NCI-H146 treated with DMSO at 0.1 percent for 48 hours (cell line): ENCODE data around the gene ARL15.

Source experiments
- DNase-seq: peaks from one replicate; lab custom pipeline; 2025; ENCODE audit not compliant: unreplicated experiment; lab: John Stamatoyannopoulos, UW

Gene ARL15

DNA sequence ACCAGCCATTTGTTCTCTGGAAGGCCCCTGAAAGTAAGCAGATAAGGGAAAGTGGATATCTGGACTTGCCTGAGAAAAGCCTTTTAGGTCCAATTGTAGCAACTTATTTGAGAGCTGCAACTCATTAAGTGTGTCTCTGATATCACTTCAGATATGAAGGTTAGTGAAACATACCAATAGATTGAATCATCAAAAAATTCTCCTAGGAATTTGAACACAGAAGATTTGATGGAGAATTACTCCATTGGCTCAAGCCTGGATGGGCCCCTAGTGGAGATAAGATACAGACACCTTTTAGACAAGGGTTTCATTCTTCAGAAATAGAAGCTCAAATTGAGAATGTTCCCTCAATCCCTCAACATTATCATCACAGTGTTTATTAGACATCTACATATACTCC lies 393.3 kb downstream of the ARL15 start:
- DNase-seq = no peak

DNA sequence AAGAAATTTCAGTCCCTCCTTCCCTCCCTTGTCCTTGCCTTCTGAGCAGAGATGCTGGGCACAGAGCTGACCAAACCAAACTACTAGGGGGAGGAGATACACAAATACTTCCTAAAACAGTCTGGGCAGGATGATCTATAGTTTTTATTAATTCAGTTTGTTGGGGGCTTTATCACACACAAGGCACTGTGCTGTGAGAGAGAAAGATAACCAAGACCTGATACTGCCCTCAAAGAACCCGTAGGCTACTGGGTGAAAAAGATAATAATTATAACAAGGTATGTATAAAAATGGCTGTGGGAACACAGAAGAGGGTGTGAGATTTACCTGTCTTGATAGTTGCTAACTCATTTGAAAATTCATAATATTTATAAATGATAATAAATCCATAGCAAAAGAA lies 395.3 kb downstream of the ARL15 start:
- no peak for DNase-seq

DNA sequence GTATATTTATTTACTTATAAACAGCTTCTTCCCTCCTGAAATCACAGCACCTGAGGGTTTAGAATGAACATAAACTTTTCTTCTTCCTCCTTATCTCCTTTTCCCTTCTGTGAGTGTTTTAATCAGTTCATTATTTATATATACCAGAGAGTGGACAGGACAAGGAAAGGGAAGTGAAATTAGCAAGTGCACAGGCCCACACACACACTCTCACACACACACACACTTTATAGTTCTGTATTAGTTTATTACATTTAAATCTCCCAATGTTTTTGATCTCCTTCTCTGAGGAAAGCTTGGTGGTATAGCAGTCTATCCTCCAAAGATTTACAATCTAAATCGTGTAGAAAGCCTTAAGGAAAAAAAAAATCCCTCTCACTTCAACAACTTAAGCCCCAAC lies 396.4 kb downstream of the ARL15 start:
- no peak for DNase-seq

DNA sequence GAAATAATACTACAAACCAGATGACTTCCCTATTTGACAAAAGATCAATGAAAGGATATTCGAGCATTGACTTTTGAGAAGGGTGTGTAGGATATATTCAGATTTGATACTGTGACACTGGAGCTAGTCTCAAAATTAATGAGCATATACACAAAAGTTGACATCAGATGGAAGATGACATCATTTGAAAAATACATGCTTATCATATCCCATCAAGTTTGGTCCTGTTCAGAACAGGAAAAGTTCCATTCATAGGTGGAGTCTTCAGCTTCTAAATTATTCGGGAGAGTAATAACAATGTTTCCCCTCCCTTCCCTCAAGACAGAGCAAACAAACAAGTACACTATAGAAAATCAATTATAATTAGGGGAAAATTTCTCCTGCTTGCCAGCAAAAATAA lies 401.6 kb downstream of the ARL15 start:
- no peak for DNase-seq

DNA sequence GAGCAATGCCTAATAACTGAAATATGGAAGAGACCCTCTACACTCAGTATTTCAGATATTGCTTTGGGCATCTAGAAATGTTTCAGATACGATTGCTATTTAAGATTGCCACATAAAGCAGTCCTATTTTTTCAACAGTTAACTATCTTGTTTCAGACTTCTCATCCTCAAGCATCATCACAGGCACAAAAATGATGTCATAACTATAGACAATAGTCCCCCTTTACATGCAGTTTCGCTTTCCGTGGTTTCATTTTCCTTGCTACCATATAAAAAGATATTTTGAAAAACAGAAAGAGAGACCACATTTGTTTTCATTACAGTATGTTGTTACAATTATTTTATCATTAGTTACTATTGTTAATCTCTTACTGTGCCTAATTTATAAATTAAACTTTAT lies 402.5 kb downstream of the ARL15 start:
- DNase-seq = no peak

DNA sequence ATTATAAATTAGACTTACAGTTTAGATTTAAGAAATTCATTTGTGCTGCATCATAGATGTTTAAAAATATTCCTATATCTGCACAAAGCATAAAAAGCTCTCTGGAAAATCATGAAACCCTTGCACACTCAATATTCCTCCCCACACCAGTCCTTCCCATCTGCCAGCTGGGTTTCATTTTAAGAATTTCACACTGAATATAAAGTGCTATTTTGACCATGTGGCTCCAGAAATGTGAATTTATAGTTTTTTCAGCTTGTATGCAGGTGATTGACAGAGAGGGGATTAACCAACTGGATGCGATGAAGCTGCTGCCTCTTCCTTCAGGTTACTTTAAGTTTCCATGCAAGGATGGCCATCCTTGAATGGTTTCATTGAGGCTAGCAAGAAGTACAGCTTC lies 403.6 kb downstream of the ARL15 start:
- DNase-seq = no peak

DNA sequence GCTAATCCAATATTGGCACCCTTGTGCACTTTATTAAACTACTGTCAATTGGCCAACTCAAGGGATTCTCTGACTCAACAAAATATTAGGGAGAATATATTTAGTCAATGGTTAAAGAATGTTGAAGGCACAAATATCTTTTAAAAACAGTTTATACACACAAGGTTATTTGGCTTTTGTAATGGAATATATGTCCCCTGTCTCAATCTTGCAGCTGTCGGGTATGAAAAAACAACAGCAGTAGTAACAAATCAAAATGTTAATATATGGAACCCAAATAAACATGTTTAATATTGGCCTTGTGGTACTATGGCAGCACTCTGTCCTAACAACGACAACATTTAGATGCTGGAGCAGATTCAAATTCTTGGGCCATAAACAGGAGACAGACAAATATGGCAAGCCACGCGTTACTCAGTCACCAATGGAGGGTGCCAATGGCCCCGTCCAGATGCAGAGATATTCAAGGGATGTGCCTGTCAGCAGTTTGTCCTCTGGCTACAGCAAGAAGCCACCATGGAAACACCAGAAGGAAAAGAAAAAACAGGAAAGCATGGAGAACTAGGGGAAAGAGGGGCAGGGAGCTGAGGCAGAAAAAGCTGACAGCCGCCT lies 408.0 kb downstream of the ARL15 start:
- no peak for DNase-seq

DNA sequence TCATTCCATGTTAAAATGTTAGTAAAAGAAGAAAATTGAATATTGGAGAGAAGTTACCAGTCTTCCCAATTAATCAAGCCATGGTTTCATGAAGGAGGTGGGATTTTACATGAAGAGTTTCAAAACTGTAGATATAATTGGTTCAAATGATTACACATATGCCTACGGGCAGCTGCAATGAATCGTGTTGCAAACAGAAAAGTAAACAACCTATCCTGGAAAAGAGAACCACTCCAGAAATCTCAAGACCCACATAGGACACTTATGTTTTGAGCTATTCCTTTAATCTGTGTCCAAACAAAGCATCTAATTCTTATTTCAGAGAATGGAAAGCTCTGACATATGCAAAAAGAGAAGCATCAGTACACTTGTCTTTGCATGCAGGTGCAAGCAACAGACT lies 409.7 kb downstream of the ARL15 start:
- peak; percentile 25 for DNase-seq

DNA sequence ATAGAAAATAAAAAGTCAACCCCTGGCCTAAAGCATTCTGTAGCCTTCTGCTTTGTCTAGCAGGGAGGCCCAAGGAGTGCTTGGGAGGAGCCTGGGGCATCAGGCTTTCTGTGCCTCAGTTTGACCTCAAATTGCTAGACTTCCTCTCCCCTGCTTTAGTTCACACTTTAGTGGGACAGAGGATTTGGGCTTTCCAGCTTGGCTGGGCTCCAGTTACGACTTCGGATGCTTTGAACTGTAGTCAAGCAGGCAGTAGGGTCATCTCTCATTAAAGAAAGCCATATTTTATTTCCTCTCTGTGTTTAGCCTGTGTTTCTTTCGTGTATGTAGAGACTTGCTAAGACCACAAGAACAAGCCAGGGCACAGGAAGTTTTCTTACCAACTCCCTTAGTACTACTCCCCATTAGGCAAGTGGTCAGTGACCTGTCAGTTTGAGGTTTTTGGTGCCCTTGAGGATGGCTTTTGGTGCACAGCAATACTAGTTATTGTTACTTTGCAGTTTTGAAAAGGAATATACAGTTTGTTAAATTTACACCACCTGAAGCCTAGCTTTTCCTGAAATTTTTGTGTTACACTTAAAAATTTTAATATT lies 415.2 kb downstream of the ARL15 start:
- DNase-seq = no peak

DNA sequence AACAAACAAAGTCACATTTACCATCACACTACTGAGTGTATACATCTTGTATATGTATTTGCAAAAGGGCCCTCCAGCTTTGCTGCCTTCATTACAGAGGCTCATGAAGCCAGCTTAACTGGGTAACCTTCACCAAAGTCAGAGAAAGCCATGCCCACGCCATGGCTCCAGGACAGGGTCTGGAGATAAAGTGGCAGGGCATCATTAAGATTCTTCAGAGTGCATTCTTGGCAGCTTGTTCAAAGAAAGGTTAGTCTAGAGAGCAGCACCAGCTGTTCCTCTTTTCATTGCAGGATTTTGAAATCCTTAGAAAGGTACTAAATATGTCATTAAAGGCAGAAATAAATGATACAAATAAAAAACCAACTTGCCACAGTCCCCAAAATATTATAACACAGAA lies 416.7 kb downstream of the ARL15 start:
- DNase-seq = no peak

DNA sequence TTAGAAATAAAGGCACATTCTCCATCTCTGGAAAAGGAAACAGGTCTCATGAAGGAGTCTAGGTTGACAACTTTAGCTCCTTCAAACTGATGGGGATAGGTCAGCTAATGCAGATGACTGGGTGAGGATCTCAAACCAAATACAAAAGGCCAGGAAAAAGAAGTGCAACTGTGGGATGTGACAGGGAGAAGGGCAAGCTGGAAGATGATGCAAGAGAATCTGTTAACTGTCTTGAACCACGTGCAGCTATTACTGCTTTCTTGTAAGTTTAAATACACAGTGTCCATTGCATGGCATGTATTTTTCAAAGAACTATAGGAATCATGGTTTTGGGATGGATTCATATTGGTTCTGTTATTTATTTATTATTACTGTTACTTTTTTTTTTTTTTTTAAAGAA lies 418.1 kb downstream of the ARL15 start:
- DNase-seq = no peak

DNA sequence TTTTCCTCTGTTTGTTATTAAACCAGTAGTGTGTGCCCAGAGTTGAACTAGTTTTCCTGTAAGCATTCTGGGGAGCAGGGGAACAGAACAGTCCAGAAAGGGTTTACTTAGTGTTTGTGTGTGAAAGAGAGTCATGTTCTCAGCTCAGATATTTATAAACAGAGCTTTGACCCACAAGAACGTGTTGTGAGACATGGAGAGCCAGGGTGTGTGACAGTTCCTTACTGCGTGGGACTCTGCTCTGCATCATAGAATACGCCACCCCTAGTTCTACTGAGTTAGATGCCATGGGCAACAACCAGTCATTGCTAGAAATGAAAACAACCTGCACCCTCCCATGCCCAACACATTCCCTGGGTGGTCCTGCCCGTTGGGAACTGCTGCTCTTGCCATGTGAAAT lies 419.2 kb downstream of the ARL15 start:
- DNase-seq = no peak

DNA sequence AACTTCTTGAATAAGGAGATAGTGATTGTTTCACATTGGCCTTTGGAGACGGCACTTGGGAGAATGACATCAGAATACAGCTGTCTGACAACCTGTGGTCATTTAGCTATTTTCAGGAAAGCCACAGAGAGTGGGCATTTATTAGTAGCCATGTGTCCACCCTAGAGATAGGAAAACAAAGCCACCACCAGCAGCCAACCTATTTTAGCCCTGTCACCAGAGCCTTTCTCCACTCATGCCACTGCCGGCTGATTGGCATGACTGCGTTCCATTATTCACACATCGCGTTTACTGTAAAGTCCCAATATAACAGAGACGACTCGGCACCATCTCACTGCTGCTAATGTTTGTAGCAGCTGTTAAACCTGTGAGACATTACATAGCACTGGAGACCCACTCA lies 419.9 kb downstream of the ARL15 start:
- DNase-seq = no peak

DNA sequence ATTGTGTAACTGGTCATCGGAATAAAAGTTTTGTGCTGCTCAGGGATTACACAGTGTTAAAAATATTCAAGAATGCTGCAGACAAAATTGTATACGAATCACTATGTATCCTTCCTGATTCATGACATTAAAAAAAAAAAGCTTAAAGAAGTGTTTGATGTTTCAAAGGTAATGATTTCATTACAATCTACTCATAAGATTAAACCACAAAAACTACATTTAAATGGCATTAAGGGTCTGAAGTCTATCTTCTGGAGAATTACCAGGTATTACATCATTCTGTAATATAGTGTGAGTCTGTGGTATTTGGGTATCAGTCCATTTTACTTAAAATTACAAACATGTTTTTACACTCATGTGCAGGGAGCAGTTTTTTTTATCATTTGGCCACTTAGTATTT lies 425.5 kb downstream of the ARL15 start:
- no peak for DNase-seq

DNA sequence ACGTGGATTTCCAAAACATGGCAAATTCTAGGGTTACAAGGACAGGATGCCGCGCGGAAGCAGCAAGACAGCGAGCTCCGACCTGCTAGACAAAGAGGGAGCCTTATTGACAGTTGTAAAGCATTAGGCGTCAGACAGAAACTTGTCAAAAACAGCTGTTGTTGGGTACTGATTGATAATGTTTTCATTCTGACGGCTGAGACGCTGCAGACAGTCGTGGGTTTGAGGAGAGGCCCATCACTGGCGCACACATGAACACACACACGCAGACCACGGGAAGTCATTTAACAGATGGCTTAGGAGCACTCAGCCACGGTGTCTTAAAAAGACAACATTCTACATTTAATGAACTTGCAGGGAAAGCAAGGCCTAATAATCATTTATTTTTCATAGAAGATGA lies 426.0 kb downstream of the ARL15 start:
- no peak for DNase-seq

DNA sequence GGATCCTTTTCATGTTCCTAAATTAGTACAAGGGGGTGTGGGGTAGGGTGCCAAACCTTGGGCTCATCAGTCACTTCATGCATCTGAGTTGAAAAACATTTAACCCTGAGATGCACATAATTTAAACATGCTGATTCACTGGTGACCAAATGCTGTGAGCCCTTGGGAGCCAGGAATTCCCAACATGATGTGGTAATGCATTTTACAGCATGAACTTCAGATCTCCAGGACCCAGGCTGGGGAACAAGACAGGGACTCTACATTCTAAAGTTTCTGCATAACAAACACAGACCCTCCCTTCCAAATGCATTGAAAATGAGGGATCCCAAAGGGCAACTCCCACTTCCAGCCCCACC lies 427.7 kb downstream of the ARL15 start:
- no peak for DNase-seq

DNA sequence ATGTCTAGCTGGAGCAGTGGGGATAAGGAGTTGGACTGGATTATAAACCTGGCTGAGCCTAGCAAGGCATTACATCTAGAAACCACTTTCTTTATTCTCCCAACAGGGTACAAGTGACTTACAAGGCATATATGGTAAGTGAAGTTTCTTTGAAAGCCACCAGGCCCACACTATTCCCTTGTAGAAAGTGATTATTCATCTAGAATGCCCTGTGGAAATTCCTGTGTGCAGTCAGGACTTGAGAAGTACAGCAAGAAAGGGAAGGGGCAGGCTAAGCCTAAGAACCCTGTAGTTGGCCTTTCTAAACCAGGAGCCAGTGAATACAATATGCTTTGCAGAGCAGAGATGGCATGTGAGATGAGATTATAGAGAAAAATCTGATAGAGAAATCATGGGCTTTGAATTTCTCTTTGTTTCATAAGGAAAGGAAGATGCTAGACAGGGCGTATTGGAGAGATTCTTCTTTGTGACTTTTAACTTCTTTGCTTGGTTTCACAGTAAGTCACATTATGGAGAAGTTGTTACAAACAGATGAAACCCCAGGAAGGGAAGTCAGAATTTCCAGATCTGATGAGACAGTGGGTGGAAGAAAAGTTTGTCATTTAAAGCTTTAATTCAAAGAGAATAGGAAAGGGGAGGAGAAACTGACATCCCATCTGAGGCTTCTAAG lies 428.2 kb downstream of the ARL15 start:
- DNase-seq = no peak

DNA sequence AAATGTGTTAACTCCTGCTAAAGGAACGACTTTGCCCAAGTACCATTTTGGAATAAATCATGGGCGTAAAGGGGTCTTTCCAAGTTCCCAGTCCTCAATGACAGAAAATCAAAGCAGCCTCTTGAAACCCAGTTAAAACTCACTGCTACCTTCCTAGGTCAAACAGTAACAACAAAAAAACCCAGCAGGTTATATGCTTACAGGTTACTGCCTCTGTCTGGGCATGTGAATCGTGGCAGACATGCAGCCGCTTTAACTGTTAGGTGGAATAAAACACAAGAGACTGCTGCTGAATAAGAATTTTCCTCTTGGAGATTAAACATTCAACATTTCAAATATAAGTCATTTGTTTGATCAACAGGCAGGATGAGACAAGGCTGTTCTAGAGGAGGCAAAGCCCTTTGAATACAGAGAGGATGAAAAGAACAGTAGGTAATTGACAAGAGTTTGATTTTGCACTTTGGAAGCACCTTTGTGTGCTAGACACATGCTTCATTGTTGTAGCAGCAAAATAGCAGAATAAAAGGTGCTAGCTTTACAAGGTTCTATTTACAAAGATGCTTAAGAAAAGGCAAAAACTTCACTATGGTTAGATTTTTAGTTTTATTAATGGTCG lies 430.6 kb downstream of the ARL15 start:
- DNase-seq = peak; percentile 36

DNA sequence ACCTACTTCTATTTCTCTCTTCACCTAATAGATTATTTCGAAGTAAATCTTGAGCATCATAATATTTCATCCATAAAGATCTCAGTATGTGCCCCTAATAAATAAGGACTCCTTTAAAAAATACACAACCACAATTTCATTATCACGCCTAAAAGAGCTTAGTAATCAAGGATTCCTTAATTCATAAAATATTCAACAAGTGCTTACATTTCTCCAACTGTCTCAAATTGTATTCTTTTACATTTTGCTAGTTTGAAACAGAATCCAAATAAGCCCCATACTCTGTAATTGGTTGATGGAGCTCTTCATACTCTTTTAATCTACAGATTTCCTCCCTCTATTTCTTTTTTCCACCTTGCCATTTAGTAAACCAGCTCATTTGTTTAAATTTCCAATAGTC lies 432.4 kb downstream of the ARL15 start:
- no peak for DNase-seq

DNA sequence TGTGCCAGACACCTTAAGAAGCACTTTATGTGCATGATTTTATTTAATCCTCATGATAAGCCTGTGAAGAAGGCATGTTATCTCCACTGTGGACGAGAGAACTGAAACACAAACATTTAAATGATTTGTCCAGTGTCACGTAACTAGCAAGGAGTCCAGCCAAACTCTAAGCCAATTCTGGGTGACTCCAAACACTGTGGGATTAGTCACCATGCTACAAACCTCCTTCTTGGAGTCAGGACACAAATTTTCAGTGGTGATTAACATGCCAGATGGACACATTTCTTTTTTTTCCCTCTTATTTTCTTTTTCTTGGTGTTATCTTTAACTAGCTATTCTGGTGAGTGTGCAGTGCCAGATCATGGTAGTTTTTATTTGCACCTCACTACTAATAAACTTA lies 433.1 kb downstream of the ARL15 start:
- DNase-seq = no peak

DNA sequence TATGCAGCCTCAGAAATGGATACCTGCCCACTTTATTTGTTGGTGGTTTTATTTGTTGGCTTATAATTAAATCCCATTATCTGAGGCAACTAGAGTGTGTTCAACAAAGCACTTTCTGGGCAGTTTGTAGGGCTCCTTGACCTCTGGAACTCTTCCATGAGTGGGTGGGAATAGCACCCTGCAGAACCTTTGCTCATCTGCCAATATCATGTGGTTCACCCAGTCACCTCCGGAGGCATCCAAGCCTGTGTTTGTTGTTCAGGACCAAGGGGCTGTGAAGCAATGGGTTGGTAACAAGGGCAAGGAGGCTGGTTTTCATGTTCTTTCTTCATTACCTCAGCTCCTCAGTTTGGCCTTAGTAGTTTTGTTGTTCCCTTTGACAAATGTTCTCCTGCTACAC lies 436.0 kb downstream of the ARL15 start:
- no peak for DNase-seq

DNA sequence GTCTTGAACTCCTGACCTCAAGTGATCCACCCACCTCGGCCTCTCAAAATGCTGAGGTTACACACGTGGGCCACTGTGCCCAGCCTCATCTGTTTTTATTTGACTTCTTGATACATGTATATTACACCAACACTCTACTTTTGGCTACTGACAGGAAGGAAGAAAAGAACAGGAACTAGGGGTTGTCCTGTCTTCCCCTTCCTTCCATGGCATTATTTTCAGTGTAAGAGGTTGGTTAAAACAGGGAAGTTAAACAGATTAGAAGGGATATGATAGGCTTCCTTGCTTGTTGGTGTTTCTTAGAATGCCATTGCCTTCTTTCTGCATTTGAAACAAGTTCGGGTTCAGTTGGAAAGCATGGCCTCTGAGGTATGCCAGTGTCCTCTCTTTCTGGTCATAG lies 437.1 kb downstream of the ARL15 start:
- no peak for DNase-seq

DNA sequence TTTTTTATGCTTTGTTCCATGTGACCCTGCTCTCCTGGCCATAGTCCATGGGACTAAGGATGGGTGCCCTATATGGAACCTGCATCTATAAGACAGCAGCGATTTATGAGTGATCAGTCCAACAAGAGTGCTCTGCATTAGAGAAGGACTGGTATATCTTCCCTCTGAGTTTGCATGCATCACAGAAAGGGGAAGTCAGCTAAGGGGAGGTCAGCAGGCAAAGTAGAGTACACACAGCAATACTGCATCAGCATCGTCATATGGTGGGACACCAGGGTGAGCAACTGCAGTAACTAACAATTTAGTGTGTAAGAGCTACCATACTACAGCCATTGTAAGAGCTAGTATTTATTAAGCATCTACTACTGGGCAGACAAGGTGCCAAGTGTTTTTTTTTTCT lies 438.6 kb downstream of the ARL15 start:
- no peak for DNase-seq
